Measurements from ENCODE around the gene SLC15A1. TPM values are rescaled to one million over a fixed set of nuclear protein-coding genes. Genes with fewer than 3 reads are reported as not detected.

The SLC15A1 gene
- total RNA-seq, 2 experiments from 2014 or later, result not detected

DNA sequence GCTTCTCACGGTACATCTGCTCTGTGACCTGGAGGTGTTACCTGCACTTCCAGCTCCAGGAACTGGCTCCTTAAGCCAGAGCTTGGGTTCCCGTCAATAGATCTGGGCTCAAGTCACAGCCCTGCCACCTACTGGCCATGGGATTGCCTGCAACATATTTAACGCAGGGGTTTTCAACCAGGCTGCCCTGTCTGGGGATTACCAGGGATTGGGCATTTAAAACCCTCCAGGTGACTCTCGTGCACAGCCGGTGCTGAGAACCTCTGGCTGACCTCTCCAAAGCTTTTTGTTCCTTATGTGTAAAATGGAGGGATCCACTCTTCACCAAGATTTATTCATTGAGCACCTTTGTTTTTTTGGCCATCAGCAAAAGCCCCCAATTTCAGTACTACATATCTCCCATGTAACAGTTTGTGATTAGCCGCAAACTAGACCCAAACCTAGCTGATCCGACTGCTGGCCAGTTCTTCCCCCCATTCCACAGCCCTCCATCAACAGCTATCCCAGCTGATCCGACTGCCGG lies 98.9 kb downstream of the SLC15A1 start:
- Histone ChIP-seq H3K27ac (ENCODE audit: low read depth, low read length, poor library complexity, severe bottlenecking) (no peak overlapping the region), H3K4me3 (ENCODE audit: low read depth, low read length, poor library complexity, severe bottlenecking) (no peak overlapping the region), H2AFZ (ENCODE audit: low read length) (no peak overlapping the region), H3K79me2 (ENCODE audit: insufficient read depth, low read depth, low read length) (no peaks in the 10 kb centered on the region), H3K4me2 (ENCODE audit: low read length) (no peak overlapping the region), H3K36me3 (ENCODE audit: insufficient read depth, low read length) (no peaks in the 10 kb centered on the region), H3K9me3 (ENCODE audit: low read length) (no peaks in the 10 kb centered on the region), H4K20me1 (ENCODE audit: insufficient read depth, low read length) (no peaks in the 10 kb centered on the region), H3K4me1 (ENCODE audit: insufficient read depth, low read length, poor library complexity, severe bottlenecking) (no peaks in the 10 kb centered on the region), H3K9me2 (ENCODE audit: insufficient read depth, low read length) (no peaks in the 10 kb centered on the region)
- no TSS peak for BruUV-seq (replicated peaks)
- POLR2A ChIA-PET, result interaction anchor here (0.6 to 1.0 kb wide), 2 partner anchors 139 to 807 kb away, joined by 3 to 5 read pairs; no protein-coding TSS in a partner anchor
- CTCF ChIA-PET (ENCODE audit: unreplicated experiment), result interaction anchor here (0.5 to 1.5 kb wide), 4 partner anchors 12 to 805 kb away, joined by 3 to 6 read pairs (median 3); no protein-coding TSS in a partner anchor
- TF ChIP-seq EZH2phosphoT487 (IDR thresholded peaks at IDR 0.05; ENCODE audit: borderline replicate concordance, low read depth, low read length), result no peak
- TF ChIP-seq, protein P1, sequence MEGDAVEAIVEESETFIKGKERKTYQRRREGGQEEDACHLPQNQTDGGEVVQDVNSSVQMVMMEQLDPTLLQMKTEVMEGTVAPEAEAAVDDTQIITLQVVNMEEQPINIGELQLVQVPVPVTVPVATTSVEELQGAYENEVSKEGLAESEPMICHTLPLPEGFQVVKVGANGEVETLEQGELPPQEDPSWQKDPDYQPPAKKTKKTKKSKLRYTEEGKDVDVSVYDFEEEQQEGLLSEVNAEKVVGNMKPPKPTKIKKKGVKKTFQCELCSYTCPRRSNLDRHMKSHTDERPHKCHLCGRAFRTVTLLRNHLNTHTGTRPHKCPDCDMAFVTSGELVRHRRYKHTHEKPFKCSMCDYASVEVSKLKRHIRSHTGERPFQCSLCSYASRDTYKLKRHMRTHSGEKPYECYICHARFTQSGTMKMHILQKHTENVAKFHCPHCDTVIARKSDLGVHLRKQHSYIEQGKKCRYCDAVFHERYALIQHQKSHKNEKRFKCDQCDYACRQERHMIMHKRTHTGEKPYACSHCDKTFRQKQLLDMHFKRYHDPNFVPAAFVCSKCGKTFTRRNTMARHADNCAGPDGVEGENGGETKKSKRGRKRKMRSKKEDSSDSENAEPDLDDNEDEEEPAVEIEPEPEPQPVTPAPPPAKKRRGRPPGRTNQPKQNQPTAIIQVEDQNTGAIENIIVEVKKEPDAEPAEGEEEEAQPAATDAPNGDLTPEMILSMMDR (conservative IDR thresholded peaks at IDR 0.05; ENCODE audit: low read length), result peak; percentile 78
- intact Hi-C loops (cut with micrococcal nuclease; ENCODE audit: unreplicated experiment), result loop anchor here (1.0 kb wide), 2 partner anchors 171 to 208 kb away; no protein-coding TSS in a partner anchor
- DNase-seq (ENCODE audit: low spot score), result peak; percentile 67

DNA sequence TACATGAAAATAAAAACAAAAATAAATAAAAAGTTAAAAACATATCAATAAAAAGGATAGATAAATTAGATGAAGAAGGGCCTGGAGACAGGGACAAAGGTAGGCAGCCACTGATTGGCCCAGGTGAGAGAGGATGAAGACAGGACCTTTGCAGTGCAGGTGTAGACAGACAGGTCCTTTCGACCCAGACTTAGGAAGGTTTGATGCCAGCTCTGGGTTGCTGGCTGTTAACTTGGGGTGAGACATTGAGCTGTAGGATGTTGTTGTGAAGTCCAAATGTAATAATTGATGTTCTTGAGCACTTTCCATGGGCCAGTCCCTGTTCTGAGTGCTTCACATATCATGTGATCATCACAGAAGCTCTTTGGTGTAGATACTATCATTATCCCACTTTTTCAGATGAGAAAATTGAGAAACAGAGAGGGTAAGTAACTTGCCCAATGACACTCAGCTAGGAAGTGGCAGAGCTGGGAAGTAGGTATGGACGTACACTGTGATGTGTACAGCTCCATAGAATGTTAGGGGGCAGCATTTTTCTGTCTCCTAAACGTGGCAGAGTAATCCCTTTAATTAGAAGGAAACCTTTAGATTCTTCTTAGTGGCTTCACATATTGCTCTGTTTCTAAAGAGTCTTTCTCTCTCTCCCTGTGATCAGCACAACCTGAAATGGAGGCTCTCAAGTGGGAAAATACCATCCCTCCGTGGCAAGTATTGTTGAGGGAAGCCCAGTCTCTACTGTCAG lies 99.6 kb downstream of the SLC15A1 start:
- POLR2A ChIA-PET, result interaction anchor here (0.6 to 1.0 kb wide), 2 partner anchors 61 to 138 kb away, joined by 5 to 7 read pairs; no protein-coding TSS in a partner anchor
- intact Hi-C loops (cut with micrococcal nuclease; ENCODE audit: unreplicated experiment), result loop anchor here (1.0 kb wide), 2 partner anchors 171 to 208 kb away; no protein-coding TSS in a partner anchor
- Histone ChIP-seq H3K79me2 (ENCODE audit: insufficient read depth, low read depth, low read length) (no peaks in the 10 kb centered on the region), H3K27ac (ENCODE audit: low read depth, low read length, poor library complexity, severe bottlenecking) (no peak overlapping the region), H3K4me3 (ENCODE audit: low read depth, low read length, poor library complexity, severe bottlenecking) (no peak overlapping the region), H3K36me3 (ENCODE audit: insufficient read depth, low read length) (no peaks in the 10 kb centered on the region), H3K9me2 (ENCODE audit: insufficient read depth, low read length) (no peaks in the 10 kb centered on the region), H2AFZ (ENCODE audit: low read length) (no peak overlapping the region), H4K20me1 (ENCODE audit: insufficient read depth, low read length) (no peaks in the 10 kb centered on the region), H3K9me3 (ENCODE audit: low read length) (no peaks in the 10 kb centered on the region), H3K4me1 (ENCODE audit: insufficient read depth, low read length, poor library complexity, severe bottlenecking) (no peaks in the 10 kb centered on the region), H3K4me2 (ENCODE audit: low read length) (no peak overlapping the region)
- TF ChIP-seq, protein P1 (conservative IDR thresholded peaks at IDR 0.05; ENCODE audit: low read length), result no peak
- no peak for TF ChIP-seq EZH2phosphoT487 (IDR thresholded peaks at IDR 0.05; ENCODE audit: borderline replicate concordance, low read depth, low read length)
- CTCF ChIA-PET (ENCODE audit: unreplicated experiment), result interaction anchor here (0.5 to 1.5 kb wide), 4 partner anchors 13 to 805 kb away, joined by 3 to 6 read pairs (median 3); no protein-coding TSS in a partner anchor
- DNase-seq (ENCODE audit: low spot score), result no peak
- BruUV-seq (replicated peaks), result no TSS peak

Measured in OCI-LY7 (cell line).